AG04450 (cell line): ENCODE data around the gene BCAR3. TPM values are rescaled to one million over a fixed set of nuclear protein-coding genes. Genes with fewer than 3 reads are reported as not detected.
"Not testable (repeated sequence)": the region's sequence is repeated elsewhere in the genome, so short reads cannot be mapped to it uniquely, and the experiment has no call there.

Experiments
- CTCF ChIA-PET: fragments of 300-600, 350-600 bp; formaldehyde crosslinking; extraction: SDS; loops from one replicate; lab custom pipeline; 2022; ENCODE audit warnings: antibody characterized with exemption, inconsistent platforms; lab: Charles Lee
- POLR2A ChIA-PET: fragments of 350-600 bp; formaldehyde crosslinking; extraction: SDS; loops from one replicate; lab custom pipeline; 2021; ENCODE audit warnings: antibody characterized with exemption, inconsistent platforms; lab: Yijun Ruan, JAX
- DNase-seq: peaks from one replicate; pipeline ENCODE4 v3.0.0-alpha.2; 2011; ENCODE audit warnings: low read depth, low spot score
- H3K27ac ChIP-seq: one replicate; pipeline ENCODE4 v1.5.1; 2012; ENCODE audit warnings: low read depth, low read length, control low read depth
- H3K27me3 ChIP-seq: one replicate; pipeline ENCODE4 v1.6.0; 2012; ENCODE audit warnings: low read length; ENCODE audit not compliant: control insufficient read depth, insufficient read depth
- H3K4me3 ChIP-seq: 2 replicates; pipeline ENCODE4 v1.5.1; 2011; ENCODE audit warnings: mild to moderate bottlenecking, low read depth, low read length, control low read depth
- H3K9me3 ChIP-seq: 2 replicates; pipeline ENCODE4 v1.5.1; 2012; ENCODE audit warnings: low read length; ENCODE audit not compliant: control insufficient read depth, insufficient read depth
- polyA plus RNA-seq: library from polyadenylated mRNA; depleted of rRNA; stranded (reverse); fragments of >200 nt; gene quantifications from 2 replicates; pipeline ENCODE4 v1.2.3, GENCODE V29; 2011
- TF ChIP-seq, protein P1 (sequence below): IDR thresholded peaks from 2 replicates; pipeline ENCODE4 v1.5.1; 2011; ENCODE audit warnings: low read depth, low read length, control low read depth, inconsistent platforms

BCAR3 gene
- polyA plus RNA-seq, 1 experiment, result 20.6 TPM

DNA sequence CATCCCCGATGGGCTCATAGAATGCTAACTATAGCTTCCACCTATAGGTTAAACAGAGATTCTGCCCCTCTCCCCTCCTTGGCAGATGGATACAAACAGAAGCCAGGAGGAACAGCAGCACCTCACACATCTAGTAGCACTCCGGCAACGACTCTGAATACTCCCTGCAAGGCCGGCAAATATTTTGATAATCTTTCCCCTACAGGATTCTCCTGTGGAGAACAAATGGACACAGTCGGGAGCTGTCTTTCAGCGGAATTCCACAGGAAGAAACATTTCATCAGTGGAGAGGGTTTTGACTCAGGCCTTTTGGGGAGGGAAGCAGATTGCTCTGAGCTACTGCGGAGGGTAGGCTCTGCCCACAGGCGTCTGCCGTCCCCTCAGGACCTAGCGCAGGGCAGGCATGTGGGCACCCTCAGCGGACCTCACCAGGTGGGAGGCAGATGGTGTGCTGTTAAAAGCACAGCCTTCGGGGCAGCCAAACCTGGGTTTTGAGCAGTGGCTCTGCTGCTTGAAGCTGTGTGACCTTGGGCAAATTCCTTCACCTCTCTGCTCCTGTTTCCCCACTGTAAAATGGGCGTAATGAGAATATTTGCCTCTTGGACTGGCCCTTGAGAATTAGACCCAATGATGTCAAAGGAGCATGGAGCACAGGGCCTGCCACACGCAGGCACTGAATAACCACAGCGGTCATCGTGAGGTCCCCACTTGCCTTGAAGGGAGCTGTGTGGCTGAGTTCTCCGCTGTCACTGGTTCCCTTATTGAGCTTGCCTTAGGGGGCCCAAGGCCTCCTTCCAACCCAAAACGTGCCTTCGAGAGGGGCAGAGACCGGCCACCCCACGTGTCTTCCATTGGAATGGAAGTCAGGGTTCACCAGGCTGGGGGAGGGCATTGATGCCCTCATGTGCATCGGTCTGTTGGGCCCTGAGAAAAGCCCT, 19.2 kb upstream of the BCAR3 start:
- peak overlapping the region; percentile 89 for H3K27ac ChIP-seq
- no peaks in the 10 kb centered on the region for H3K27me3 ChIP-seq
- no peak for DNase-seq
- TF ChIP-seq, protein P1, sequence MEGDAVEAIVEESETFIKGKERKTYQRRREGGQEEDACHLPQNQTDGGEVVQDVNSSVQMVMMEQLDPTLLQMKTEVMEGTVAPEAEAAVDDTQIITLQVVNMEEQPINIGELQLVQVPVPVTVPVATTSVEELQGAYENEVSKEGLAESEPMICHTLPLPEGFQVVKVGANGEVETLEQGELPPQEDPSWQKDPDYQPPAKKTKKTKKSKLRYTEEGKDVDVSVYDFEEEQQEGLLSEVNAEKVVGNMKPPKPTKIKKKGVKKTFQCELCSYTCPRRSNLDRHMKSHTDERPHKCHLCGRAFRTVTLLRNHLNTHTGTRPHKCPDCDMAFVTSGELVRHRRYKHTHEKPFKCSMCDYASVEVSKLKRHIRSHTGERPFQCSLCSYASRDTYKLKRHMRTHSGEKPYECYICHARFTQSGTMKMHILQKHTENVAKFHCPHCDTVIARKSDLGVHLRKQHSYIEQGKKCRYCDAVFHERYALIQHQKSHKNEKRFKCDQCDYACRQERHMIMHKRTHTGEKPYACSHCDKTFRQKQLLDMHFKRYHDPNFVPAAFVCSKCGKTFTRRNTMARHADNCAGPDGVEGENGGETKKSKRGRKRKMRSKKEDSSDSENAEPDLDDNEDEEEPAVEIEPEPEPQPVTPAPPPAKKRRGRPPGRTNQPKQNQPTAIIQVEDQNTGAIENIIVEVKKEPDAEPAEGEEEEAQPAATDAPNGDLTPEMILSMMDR, result no peak
- ChIA-PET CTCF (interaction anchor here (0.9 kb wide), 1 partner anchor 143 kb away, joined by 5 read pairs; no protein-coding TSS in a partner anchor), POLR2A (no interaction called here)
- H3K9me3 ChIP-seq, result peaks cover 3% of the 10 kb centered on the region; the same call in 1 of the 2 replicates
- no peak overlapping the region for H3K4me3 ChIP-seq

DNA sequence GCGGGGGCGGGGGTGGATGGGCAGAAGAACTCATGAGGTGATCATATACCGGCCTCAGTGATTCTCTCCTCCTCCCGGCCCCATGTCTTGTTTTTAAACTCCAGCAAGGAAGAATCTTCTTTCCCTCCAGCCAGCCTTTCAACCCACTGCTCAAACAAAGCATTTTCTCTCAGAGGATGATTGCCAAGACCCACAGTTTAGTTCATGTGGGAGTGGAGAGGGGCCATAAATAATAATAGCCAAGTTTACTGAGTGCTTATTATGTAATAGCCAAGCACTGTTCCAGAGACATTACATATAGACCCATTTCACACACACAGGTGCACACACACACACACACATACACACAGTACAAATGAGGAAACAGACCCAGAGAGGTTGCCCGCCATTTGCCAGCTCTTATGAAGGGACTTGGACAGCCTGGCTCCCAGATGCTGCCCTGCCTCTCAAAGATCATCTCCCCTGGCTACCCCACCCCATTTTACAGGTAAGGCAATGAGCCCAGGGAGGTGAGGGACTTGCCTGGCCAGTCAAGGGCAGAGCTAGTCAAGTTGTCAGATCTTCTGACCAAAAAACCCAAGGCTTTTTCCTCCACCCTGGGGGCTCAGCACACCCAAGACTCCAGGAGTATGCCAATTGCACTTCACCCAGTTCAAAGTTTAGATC, 18.0 kb upstream of the BCAR3 start:
- no peak overlapping the region for H3K4me3 ChIP-seq
- no peak overlapping the region for H3K27ac ChIP-seq
- TF ChIP-seq, protein P1, result no peak
- H3K9me3 ChIP-seq, result peaks cover 3% of the 10 kb centered on the region; the same call in 1 of the 2 replicates
- DNase-seq, result no peak
- POLR2A ChIA-PET, result no interaction called here
- CTCF ChIA-PET, result interaction anchor here (0.9 kb wide), 1 partner anchor 145 kb away, joined by 5 read pairs; no protein-coding TSS in a partner anchor
- no peaks in the 10 kb centered on the region for H3K27me3 ChIP-seq

DNA sequence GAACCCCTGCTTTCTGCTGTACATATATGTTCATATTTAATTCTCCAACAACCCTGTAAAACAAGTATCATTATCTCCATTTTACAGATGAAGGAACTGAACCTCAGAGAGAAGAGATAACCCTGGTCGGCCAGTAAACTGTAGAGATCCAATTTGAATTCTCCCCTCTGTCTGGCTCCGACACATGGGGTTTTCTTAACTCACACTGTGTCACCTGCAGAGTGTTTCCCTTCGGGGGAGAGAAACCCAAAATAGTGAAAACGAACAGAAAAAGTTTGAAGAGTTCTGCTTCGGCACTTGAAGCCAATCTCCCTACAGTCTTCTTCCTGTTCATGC, 17.4 kb upstream of the BCAR3 start:
- TF ChIP-seq, protein P1, result no peak
- no peak overlapping the region for H3K27ac ChIP-seq
- no peak for DNase-seq
- H3K27me3 ChIP-seq, result no peaks in the 10 kb centered on the region
- POLR2A ChIA-PET, result no interaction called here
- no peak overlapping the region for H3K4me3 ChIP-seq
- H3K9me3 ChIP-seq, result peaks cover 3% of the 10 kb centered on the region; the same call in 1 of the 2 replicates
- CTCF ChIA-PET, result no interaction called here

DNA sequence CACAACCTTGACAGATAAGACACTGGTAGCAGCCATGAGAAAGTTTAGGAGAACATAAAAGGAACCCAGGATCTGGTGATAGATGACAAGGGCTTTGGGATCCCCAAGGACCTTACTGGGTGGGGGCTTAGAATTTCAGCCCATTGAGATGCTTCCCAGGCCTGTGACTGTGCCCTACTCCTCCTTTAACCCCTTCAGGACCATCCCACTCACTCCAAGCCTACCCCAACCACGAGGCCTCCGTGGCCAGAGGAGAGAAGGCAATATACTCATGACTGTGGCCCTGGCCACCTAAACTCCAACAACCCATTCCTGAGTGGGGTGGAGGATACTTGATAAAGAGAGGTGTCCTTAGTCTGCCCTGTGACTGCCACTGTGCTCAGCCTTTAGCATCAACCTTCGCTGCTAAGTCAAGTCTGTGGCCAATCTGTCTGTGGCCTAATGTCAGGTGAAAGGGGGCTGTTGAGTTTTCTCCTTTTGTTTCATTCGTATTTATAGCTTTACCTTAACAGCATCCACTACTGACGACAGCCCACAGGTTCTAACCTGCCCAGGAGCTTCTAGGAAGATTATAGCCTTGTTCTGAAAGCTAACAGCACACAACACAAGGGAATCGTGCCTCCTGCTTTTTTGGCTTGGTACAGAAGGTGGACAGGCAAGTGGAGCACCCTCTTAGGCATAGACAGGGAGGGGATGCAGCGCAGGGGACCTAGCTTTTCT, 16.9 kb upstream of the BCAR3 start:
- ChIA-PET CTCF (no interaction called here), POLR2A (no interaction called here)
- peaks cover 3% of the 10 kb centered on the region; the same call in 1 of the 2 replicates for H3K9me3 ChIP-seq
- DNase-seq, result no peak
- no peak overlapping the region for H3K27ac ChIP-seq
- H3K27me3 ChIP-seq, result no peaks in the 10 kb centered on the region
- TF ChIP-seq, protein P1, result no peak
- H3K4me3 ChIP-seq, result no peak overlapping the region

DNA sequence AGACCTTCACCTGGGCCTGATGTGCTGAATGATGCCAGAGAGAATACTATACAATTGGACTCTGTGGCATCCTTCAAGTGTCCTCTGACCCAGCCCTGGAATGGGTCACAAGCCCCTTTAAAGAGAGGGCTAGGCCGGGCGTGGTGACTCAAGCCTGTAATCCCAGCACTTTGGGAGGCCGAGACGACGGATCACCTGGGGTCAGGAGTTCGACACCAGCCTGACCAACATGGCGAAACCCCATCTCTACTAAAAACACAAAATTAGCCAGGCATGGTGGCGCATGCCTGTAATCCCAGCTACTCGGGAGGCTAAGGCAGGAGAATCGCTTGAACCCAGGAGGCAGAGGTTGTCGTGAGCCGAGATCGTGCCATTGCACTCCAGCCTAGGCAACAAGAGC, 15.9 kb upstream of the BCAR3 start:
- CTCF ChIA-PET, result interaction anchor here (1.4 kb wide), 1 partner anchor 146 kb away, joined by 3 read pairs; no protein-coding TSS in a partner anchor
- DNase-seq, H3K27ac ChIP-seq, POLR2A ChIA-PET, H3K9me3 ChIP-seq, H3K27me3 ChIP-seq, H3K4me3 ChIP-seq: not testable (repeated sequence)
